AG09319 (cell line): ENCODE results near the gene PLCB1.
"Not testable (repeated sequence)": the region's sequence is repeated elsewhere in the genome, so short reads cannot be mapped to it uniquely, and the experiment has no call there.

Experiments used
- DNase-seq: peaks from one replicate; pipeline ENCODE4 v3.0.0-alpha.2; 2010; ENCODE audit warnings: low read depth; ENCODE audit errors: extremely low read depth
- TF ChIP-seq, protein P1 (sequence below): IDR thresholded peaks from 2 replicates; pipeline ENCODE4 v1.5.1; 2011; ENCODE audit warnings: low read depth, mild to moderate bottlenecking, inconsistent platforms, low read length, moderate library complexity

Gene PLCB1

DNA sequence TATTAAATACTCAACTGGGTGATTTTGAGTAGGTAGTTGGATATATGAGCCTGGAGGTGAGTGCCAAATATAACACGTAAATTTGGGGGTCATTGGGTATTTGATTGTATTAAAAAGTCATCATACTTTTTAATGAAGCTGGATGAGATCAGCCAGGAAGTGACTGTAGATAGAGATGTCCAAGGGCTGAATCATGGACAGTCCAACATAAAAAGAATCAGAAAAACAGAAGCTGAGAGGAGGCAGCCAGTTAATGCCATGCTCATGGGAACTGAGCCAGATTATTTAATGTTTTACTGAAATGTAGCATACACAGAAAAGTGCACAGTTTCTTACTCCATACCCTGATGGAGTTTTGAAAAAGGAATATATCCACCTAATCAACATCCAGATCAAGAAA, 501.3 kb downstream of the PLCB1 start:
- TF ChIP-seq, protein P1, sequence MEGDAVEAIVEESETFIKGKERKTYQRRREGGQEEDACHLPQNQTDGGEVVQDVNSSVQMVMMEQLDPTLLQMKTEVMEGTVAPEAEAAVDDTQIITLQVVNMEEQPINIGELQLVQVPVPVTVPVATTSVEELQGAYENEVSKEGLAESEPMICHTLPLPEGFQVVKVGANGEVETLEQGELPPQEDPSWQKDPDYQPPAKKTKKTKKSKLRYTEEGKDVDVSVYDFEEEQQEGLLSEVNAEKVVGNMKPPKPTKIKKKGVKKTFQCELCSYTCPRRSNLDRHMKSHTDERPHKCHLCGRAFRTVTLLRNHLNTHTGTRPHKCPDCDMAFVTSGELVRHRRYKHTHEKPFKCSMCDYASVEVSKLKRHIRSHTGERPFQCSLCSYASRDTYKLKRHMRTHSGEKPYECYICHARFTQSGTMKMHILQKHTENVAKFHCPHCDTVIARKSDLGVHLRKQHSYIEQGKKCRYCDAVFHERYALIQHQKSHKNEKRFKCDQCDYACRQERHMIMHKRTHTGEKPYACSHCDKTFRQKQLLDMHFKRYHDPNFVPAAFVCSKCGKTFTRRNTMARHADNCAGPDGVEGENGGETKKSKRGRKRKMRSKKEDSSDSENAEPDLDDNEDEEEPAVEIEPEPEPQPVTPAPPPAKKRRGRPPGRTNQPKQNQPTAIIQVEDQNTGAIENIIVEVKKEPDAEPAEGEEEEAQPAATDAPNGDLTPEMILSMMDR: no peak
- DNase-seq: no peak

DNA sequence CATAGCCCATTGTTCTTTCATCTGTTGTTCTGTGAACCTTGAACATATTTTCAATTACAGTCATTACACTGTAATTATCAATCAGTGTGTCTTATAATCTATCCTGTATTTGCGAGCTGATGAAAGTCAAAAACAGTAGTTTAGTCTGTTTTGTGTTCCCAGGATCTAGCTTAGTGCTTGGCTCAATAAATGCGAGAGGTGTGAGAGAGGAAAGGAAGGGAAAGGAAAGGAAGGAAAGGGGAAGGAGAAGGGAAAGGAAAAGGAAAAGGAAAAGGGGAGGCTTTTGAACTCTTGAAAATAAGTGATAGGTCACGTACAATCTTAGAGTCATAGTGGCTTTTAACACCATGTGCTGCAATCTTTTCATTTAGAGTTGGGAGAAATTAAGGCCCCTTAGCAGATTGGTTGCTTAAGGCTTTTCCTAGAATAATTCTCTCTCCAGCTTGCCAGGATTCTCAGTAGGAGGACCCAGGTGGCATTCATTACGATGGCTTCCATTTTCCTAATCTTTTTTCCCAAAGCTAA, 503.0 kb downstream of the PLCB1 start:
- TF ChIP-seq, protein P1: no peak

DNA sequence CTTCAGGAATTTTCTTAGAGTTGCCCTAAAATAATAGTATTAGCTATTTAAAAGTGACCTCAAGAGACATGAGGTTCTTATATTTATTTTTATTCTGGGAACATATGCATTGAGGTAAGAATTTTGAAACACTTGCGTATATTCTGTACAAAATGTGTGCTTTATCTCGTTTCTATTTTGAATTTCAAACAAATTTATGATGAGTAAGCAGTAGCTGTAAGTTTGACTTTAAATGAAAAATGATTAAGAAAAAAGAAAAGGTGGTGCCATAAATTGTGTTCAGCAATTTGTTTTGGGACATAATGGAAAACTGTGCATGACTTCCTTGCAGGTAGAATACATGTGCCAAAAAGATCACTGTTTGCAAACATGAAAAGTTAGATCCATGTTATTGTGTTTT, 503.8 kb downstream of the PLCB1 start:
- no peak for DNase-seq
- TF ChIP-seq, protein P1: no peak

More for the DNA sequence above, 503.0 kb downstream of the PLCB1 start:
- DNase-seq: no peak

DNA sequence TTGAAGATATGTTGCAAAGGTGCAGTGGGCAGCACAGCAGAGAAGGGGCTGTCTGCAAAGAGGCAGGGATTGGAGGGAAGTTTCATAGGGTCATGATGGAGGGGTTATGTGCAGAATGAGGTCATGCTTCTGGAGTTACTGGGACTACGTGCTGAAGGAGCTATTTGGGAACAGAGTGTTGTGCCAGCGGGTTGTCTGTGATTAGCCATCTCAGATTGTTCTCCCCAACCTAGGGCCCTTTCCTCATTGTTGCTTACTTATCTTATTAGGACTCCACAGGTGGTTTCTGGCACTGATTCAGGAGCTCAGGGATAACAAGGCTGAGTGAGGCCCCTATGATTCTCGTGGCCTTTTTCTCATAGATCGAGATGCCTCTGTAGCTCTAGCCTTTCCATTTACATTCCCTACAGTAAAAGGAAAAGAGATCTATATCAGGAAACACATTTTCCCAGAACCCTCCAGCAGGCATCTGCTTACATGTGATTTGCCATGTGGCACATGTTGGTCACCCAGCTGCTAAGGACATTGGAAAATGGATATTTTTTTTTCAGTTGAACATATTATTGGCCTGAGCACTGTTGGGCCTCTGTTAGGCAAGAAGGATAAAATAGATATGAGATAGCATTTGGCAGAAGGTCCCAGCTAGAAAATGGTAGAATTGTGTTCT, 507.2 kb downstream of the PLCB1 start:
- DNase-seq: no peak
- TF ChIP-seq, protein P1: no peak

DNA sequence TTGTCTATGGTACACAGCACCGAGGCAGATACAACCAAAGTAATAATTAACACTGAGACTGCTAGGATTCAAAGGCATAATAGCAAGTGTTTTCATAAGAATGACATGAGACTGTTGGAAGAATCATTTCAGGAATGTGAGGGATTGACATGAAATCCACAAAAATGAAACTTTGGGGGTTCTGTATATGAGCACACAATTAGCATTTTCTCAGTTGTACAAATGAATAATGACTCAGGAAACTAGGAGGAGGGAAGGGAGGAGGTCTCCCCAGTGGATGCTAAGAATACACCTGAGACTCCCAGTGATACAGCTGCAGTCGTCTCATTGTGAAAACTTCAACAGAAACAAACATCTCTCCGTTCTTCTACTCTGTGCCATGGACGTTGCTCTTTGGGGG, 508.4 kb downstream of the PLCB1 start:
- TF ChIP-seq, protein P1: no peak
- DNase-seq: no peak

DNA sequence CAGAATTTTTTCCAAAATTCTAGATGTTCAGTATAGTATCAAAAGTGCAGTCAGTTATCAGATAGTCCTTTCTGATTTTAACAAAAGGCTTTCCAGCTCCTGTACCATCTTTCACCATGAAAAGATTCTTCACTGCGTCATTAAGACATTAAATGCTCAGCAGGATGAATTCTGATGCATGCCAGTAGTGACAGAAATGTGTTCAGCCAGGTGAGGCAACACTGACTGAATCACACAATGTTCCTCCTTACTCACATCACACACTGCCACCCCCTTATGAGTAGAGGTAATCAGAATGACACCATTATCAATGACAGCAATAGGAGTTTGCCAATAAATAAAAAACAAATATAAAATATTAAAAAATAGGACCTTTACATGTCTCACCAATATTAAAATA, 510.2 kb downstream of the PLCB1 start:
- TF ChIP-seq, protein P1: no peak
- no peak for DNase-seq

DNA sequence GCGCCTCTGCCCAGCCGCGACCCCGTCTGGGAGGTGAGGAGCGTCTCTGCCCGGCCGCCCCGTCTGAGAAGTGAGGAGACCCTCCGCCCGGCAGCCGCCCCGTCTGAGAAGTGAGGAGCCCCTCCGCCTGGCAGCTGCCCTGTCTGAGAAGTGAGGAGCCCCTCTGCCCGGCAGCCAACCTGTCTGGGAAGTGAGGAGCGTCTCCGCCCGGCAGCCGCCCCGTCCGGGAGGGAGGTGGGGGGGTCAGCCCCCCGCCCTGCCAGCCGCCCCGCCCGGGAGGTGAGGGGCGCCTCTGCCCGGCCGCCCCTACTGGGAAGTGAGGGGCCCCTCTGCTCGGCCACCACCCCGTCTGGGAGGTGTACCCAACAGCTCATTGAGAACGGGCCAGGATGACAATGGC, 512.4 kb downstream of the PLCB1 start:
- DNase-seq: not testable (repeated sequence)

DNA sequence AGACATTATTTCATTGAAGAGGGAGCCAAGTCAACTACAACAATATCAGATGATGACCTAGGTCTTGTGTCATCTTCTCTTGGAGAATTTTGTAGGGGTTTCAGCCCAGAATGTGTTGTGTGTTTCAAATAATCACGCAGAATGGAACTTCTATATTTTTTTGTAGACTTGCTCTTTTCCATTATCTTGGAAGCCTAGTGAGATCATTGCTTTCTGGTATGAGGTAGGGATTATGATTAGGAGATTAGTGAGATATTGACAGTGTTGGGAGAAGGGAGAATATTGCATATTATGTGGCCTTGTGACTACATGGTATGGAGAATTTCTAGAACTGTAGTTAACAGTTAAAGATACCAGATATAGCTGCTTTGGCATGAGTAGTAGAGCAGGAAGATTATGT, 513.3 kb downstream of the PLCB1 start:
- TF ChIP-seq, protein P1: no peak
- no peak for DNase-seq
